SU-DHL-6 (cell line): Measurements from ENCODE around the gene RNF217.

ENCODE experiments used
- H2AFZ ChIP-seq: fragments of 200-600 bp; sonication (generic); 2 replicates; pipeline ENCODE4 v1.6.1; 2014; ENCODE audit warnings: low read depth, mild to moderate bottlenecking, moderate library complexity, mixed read lengths, antibody characterized with exemption, low read length; ENCODE audit not compliant: severe bottlenecking
- H3F3A ChIP-seq: fragments of 200-600 bp; shearing (Covaris generic); 2 replicates; pipeline ENCODE4 v1.6.0; 2016; ENCODE audit warnings: antibody characterized with exemption, mild to moderate bottlenecking; ENCODE audit not compliant: insufficient read depth
- H3K27ac ChIP-seq: fragments of 200-600 bp; sonication (generic); 2 replicates; pipeline ENCODE4 v1.5.1; 2016; ENCODE audit warnings: low read depth, mild to moderate bottlenecking, low read length, moderate library complexity, mixed read lengths
- H3K27me3 ChIP-seq: fragments of 200-600 bp; sonication (generic), shearing (Covaris generic); 2 replicates; pipeline ENCODE4 v1.6.0; 2014; ENCODE audit warnings: mild to moderate bottlenecking, low read length
- H3K36me3 ChIP-seq: fragments of 200-600 bp; sonication (generic); 2 replicates; pipeline ENCODE4 v1.6.1; 2014; ENCODE audit warnings: mild to moderate bottlenecking, low read length, mixed read lengths
- H3K4me2 ChIP-seq: fragments of 300-600, 200-600 bp; shearing (Covaris generic), sonication (generic); 2 replicates; pipeline ENCODE4 v1.6.0; 2014; ENCODE audit warnings: low read length, low read depth, mild to moderate bottlenecking; ENCODE audit not compliant: poor library complexity, severe bottlenecking
- H3K4me3 ChIP-seq: fragments of 200-600 bp; sonication (generic); 2 replicates; pipeline ENCODE4 v1.5.1; 2014; ENCODE audit warnings: antibody characterized with exemption, low read length, mild to moderate bottlenecking, mixed read lengths; ENCODE audit not compliant: insufficient read depth, poor library complexity, severe bottlenecking
- H3K79me2 ChIP-seq: fragments of 200-600 bp; sonication (generic); 2 replicates; pipeline ENCODE4 v1.6.1; 2014; ENCODE audit warnings: mild to moderate bottlenecking, low read length, moderate library complexity; ENCODE audit not compliant: insufficient read depth
- H3K9ac ChIP-seq: fragments of 200-600 bp; sonication (generic); 2 replicates; pipeline ENCODE4 v1.7.0; 2014; ENCODE audit warnings: mild to moderate bottlenecking, low read length
- H3K9me2 ChIP-seq: fragments of 200-600 bp; sonication (generic); replicated peaks from 2 replicates; pipeline ENCODE4 v1.6.1; 2014; ENCODE audit warnings: low read length; ENCODE audit not compliant: insufficient read depth
- H3K9me3 ChIP-seq: fragments of 200-600 bp; sonication (generic); 2 replicates; pipeline ENCODE4 v1.6.1; 2014; ENCODE audit warnings: low read length, mixed read lengths; ENCODE audit not compliant: insufficient read depth
- H4K20me1 ChIP-seq: fragments of 200-600 bp; sonication (generic); 2 replicates; pipeline ENCODE4 v1.6.1; 2014; ENCODE audit warnings: low read depth, mild to moderate bottlenecking, antibody characterized with exemption, low read length, moderate library complexity, mixed read lengths
- CTCF ChIP-seq: fragments of 200-600 bp; sonication (generic); IDR thresholded peaks from one replicate; pipeline ENCODE4 v1.5.1; 2017; ENCODE audit warnings: antibody characterized with exemption, mild to moderate bottlenecking, low read length, moderate library complexity; ENCODE audit not compliant: insufficient read depth, poor library complexity, severe bottlenecking
- EZH2phosphoT487 ChIP-seq: fragments of 200-600 bp; sonication (generic), shearing (Covaris generic); conservative IDR thresholded peaks from 2 replicates; pipeline ENCODE4 v1.6.1; 2018; ENCODE audit warnings: mild to moderate bottlenecking, antibody characterized with exemption, low read length, moderate library complexity, mixed read lengths

Gene RNF217

DNA sequence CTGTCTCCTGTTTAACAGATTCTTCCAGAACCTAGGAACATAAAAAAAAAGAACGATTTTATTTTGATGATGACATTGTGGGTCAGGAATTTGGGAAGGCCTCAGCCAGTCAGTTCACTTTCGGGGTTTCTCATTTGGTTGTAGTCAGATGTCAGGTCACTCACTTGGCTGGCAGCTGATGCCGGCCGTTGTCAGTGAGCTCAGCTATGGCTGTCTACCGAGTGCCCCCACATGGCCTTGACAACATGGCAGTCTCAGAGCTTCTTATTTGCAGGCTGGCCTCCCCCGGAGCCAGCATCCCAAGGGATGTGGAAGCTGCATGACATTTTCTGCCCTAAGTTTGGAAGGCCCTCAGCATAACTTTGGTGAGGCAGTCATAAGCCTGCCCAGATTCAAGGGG lies 11.5 kb downstream of the RNF217 start:
- no peaks in the 10 kb centered on the region for H3F3A ChIP-seq
- no peaks in the 10 kb centered on the region for H3K79me2 ChIP-seq
- H3K36me3 ChIP-seq: no peaks in the 10 kb centered on the region
- H3K9ac ChIP-seq: no peak overlapping the region
- no peak overlapping the region for H3K27ac ChIP-seq
- no peak overlapping the region for H2AFZ ChIP-seq
- no peak overlapping the region for H3K4me2 ChIP-seq
- TF ChIP-seq CTCF: no peak
- no peak for TF ChIP-seq EZH2phosphoT487
- H3K9me3 ChIP-seq: peaks cover 8% of the 10 kb centered on the region; the same call in 1 of the 2 replicates
- H3K9me2 ChIP-seq: no peaks in the 10 kb centered on the region
- no peaks in the 10 kb centered on the region for H3K27me3 ChIP-seq
- H4K20me1 ChIP-seq: no peaks in the 10 kb centered on the region
- H3K4me3 ChIP-seq: no peak overlapping the region

- H3K9ac ChIP-seq: no peak overlapping the region
- no peak overlapping the region for H3K4me3 ChIP-seq
- no peak overlapping the region for H3K4me2 ChIP-seq
- H3K9me2 ChIP-seq: no peaks in the 10 kb centered on the region
- no peak overlapping the region for H3K27ac ChIP-seq
- no peaks in the 10 kb centered on the region for H3K27me3 ChIP-seq
- no peaks in the 10 kb centered on the region for H3K79me2 ChIP-seq
- H4K20me1 ChIP-seq: no peaks in the 10 kb centered on the region
- TF ChIP-seq CTCF (no peak), EZH2phosphoT487 (no peak)
- peaks cover 11% of the 10 kb centered on the region; the same call in 1 of the 2 replicates for H3K9me3 ChIP-seq
- H3F3A ChIP-seq: no peaks in the 10 kb centered on the region
- no peaks in the 10 kb centered on the region for H3K36me3 ChIP-seq
- H2AFZ ChIP-seq: no peak overlapping the region
These were observed 12.6 kb downstream of the RNF217 start for GRCh38 chr6:124974771-124975377.

DNA sequence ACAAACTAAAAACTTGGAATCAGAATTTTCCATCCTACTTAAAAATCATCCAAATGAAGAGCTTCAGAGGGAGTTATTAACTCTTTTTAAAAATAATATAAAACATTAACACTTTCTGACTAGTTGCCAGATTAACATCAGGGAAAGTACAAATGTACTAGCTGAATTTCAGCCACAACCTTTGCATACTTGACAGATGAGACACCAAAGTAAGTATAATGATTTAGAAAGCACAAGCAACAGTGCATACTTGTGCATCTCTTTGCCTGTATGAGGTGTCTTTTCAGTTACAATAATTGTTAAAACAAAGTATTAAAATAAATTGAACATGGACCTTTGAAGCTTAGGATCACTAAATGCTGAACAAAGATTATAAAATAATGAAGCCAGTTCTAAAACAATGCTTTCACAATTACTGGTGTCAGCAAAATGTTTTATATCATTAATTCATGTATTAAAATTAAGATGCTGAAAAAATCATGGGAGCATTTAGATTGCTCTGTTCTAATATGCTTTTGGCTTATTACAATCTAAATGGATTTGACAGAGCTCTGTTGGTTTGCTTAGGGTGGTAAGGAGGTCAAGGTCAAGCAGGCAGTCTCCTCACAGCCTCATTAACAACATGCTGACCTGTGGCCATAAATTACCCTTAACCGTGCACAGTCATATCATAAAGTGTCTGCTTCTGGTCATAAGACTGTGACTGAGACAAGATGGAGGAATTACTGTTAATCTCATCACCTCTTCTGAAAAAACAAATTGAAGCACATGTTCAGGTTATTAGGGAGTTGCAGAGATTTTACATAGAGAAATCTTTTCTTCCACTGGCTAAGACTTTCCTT lies 15.1 kb downstream of the RNF217 start:
- no peaks in the 10 kb centered on the region for H3K27me3 ChIP-seq
- no peaks in the 10 kb centered on the region for H3K9me2 ChIP-seq
- H3K79me2 ChIP-seq: no peaks in the 10 kb centered on the region
- H3K36me3 ChIP-seq: no peaks in the 10 kb centered on the region
- no peak overlapping the region for H2AFZ ChIP-seq
- no peak overlapping the region for H3K27ac ChIP-seq
- no peaks in the 10 kb centered on the region for H4K20me1 ChIP-seq
- TF ChIP-seq EZH2phosphoT487 (no peak), CTCF (no peak)
- H3K9ac ChIP-seq: no peak overlapping the region
- no peak overlapping the region for H3K4me2 ChIP-seq
- no peaks in the 10 kb centered on the region for H3F3A ChIP-seq
- H3K4me3 ChIP-seq: no peak overlapping the region
- H3K9me3 ChIP-seq: peaks cover 11% of the 10 kb centered on the region; the same call in 1 of the 2 replicates
